HEK293 (cell line): ENCODE results near the gene STAC2.

Experiments used
- ATF2 ChIP-seq: fragments of 450-650 bp; formaldehyde crosslinking; IDR thresholded peaks from 2 replicates; pipeline ENCODE4 v1.5.1; 2016; ENCODE audit warnings: missing biosample characterization, missing genetic modification characterization, low read depth
- CTCF ChIP-seq: fragments of 450-650 bp; formaldehyde crosslinking; IDR thresholded peaks from 2 replicates; pipeline ENCODE4 v1.5.1; 2016; ENCODE audit warnings: missing biosample characterization, missing genetic modification characterization
- YY1 ChIP-seq: fragments of 450-650 bp; formaldehyde crosslinking; IDR thresholded peaks from 2 replicates; pipeline ENCODE4 v1.5.1; 2018; ENCODE audit warnings: missing biosample characterization, missing genetic modification characterization
- ZBTB21 ChIP-seq: fragments of 450-650 bp; formaldehyde crosslinking; IDR thresholded peaks from 2 replicates; pipeline ENCODE4 v1.5.1; 2017; ENCODE audit warnings: missing biosample characterization, missing genetic modification characterization
- ZIC2 ChIP-seq: fragments of 450-650 bp; formaldehyde crosslinking; IDR thresholded peaks from 2 replicates; pipeline ENCODE4 v1.5.1; 2016; ENCODE audit warnings: missing biosample characterization, missing genetic modification characterization
- ZNF133 ChIP-seq: fragments of 450-650 bp; formaldehyde crosslinking; IDR thresholded peaks from 2 replicates; pipeline ENCODE4 v1.5.1; 2016; ENCODE audit warnings: missing biosample characterization, missing genetic modification characterization
- ZNF274 ChIP-seq, 2 experiments: fragments of 200-500 bp in 1 of 2; fragments of 450-650 bp in 1 of 2; sonication (Bioruptor generic) in 1 of 2; formaldehyde crosslinking in 1 of 2; IDR thresholded peaks; 2 replicates each; pipeline versions ENCODE4 v1.5.1 to v1.6.1; 2014 to 2016; ENCODE audit warnings: borderline replicate concordance in 1 of 2, inconsistent platforms in 1 of 2, low read length in 1 of 2, missing biosample characterization in 1 of 2, missing genetic modification characterization in 1 of 2
- ZNF580 ChIP-seq: fragments of 450-650 bp; formaldehyde crosslinking; IDR thresholded peaks from 2 replicates; pipeline ENCODE4 v1.5.1; 2016; ENCODE audit warnings: missing biosample characterization, missing genetic modification characterization

- TF ChIP-seq ZNF274 (IDR thresholded peaks at IDR 0.05; ENCODE audit: low read length) = no peak
- TF ChIP-seq ZNF274 (tag by site-specific recombination; IDR thresholded peaks at IDR 0.05; ENCODE audit: borderline replicate concordance) = no peak
- no peak for TF ChIP-seq ZIC2 (tag by site-specific recombination)
- no peak for TF ChIP-seq CTCF
- no peak for TF ChIP-seq ATF2 (tag by site-specific recombination)
- peak; percentile 94; the same call in 1 of the 2 replicates for TF ChIP-seq ZNF580 (tag by site-specific recombination)
- TF ChIP-seq ZBTB21 (tag by site-specific recombination) = no peak
- TF ChIP-seq ZNF133 (tag by site-specific recombination) = no peak
- TF ChIP-seq YY1 = no peak
Observed at GRCh38 chr17:39199820-39200069, 26.0 kb downstream of the STAC2 start.
